H9 (cell line): ENCODE measurements around the gene METTL27. TPM values are rescaled to one million over a fixed set of nuclear protein-coding genes. Genes with fewer than 3 reads are reported as not detected.

Experiments
- DNase-seq: peaks from one replicate; pipeline ENCODE4 v3.0.0-alpha.2; 2017
- H2AFZ ChIP-seq: one replicate; pipeline ENCODE4 v1.6.1; 2013; ENCODE audit warnings: mild to moderate bottlenecking, low read length, control low read depth, moderate library complexity
- H2AK5ac ChIP-seq: 2 replicates; pipeline ENCODE4 v1.6.1; 2013; ENCODE audit warnings: low read length, control low read depth, mixed read lengths; ENCODE audit not compliant: insufficient read length
- H2BK120ac ChIP-seq: one replicate; pipeline ENCODE4 v1.6.1; 2013; ENCODE audit warnings: low read depth, mild to moderate bottlenecking, low read length, control low read depth, inconsistent platforms; ENCODE audit not compliant: poor library complexity, severe bottlenecking
- H2BK12ac ChIP-seq: 2 replicates; pipeline ENCODE4 v1.6.1; 2013; ENCODE audit warnings: low read length, control low read depth, mixed read lengths, low read depth; ENCODE audit not compliant: insufficient read length
- H2BK15ac ChIP-seq: 2 replicates; pipeline ENCODE4 v1.6.1; 2013; ENCODE audit warnings: low read depth, low read length, control low read depth
- H2BK20ac ChIP-seq: one replicate; pipeline ENCODE4 v1.6.1; 2013; ENCODE audit warnings: low read depth, mild to moderate bottlenecking, low read length, control low read depth, inconsistent platforms; ENCODE audit not compliant: poor library complexity, severe bottlenecking
- H2BK5ac ChIP-seq: 2 replicates; pipeline ENCODE4 v1.6.1; 2013; ENCODE audit warnings: low read length, control low read depth, mixed read lengths; ENCODE audit not compliant: insufficient read length
- H3K14ac ChIP-seq: 2 replicates; pipeline ENCODE4 v1.6.1; 2013; ENCODE audit warnings: low read length, control low read depth; ENCODE audit not compliant: insufficient read depth
- H3K18ac ChIP-seq: 2 replicates; pipeline ENCODE4 v1.6.1; 2013; ENCODE audit warnings: low read depth, mild to moderate bottlenecking, mixed read lengths, low read length, control low read depth; ENCODE audit not compliant: insufficient read length
- H3K23ac ChIP-seq: 2 replicates; pipeline ENCODE4 v1.6.1; 2013; ENCODE audit warnings: low read length, control low read depth, mixed read lengths, low read depth; ENCODE audit not compliant: insufficient read length
- H3K23me2 ChIP-seq: 2 replicates; pipeline ENCODE4 v1.6.1; 2013; ENCODE audit warnings: low read depth, mild to moderate bottlenecking, mixed read lengths, low read length, control low read depth; ENCODE audit not compliant: insufficient read length, poor library complexity, severe bottlenecking
- H3K27ac ChIP-seq: 2 replicates; pipeline ENCODE4 v1.5.1; 2013; ENCODE audit warnings: low read length, control low read depth, mixed read lengths, low read depth; ENCODE audit not compliant: insufficient read length
- H3K27me3 ChIP-seq: 2 replicates; pipeline ENCODE4 v1.6.1; 2013; ENCODE audit warnings: low read length, control low read depth, inconsistent platforms; ENCODE audit not compliant: insufficient read depth
- H3K4ac ChIP-seq: 2 replicates; pipeline ENCODE4 v1.6.1; 2013; ENCODE audit warnings: low read depth, mild to moderate bottlenecking, control low read depth, inconsistent platforms, low read length, moderate library complexity
- H3K4me1 ChIP-seq: 2 replicates; pipeline ENCODE4 v1.6.1; 2013; ENCODE audit warnings: low read length, control low read depth, inconsistent platforms; ENCODE audit not compliant: insufficient read depth
- H3K4me2 ChIP-seq: 2 replicates; pipeline ENCODE4 v1.6.1; 2013; ENCODE audit warnings: low read length, control low read depth, mixed read lengths; ENCODE audit not compliant: insufficient read length, insufficient read depth
- H3K56ac ChIP-seq: 2 replicates; pipeline ENCODE4 v1.6.1; 2013; ENCODE audit warnings: low read depth, mild to moderate bottlenecking, mixed read lengths, low read length, control low read depth; ENCODE audit not compliant: insufficient read length
- H3K79me1 ChIP-seq: 2 replicates; pipeline ENCODE4 v1.6.1; 2013; ENCODE audit warnings: low read depth, mild to moderate bottlenecking, moderate library complexity, low read length, control low read depth, inconsistent platforms; ENCODE audit not compliant: insufficient read depth, poor library complexity, severe bottlenecking
- H3K79me2 ChIP-seq: 2 replicates; pipeline ENCODE4 v1.6.1; 2013; ENCODE audit warnings: low read length, control low read depth, inconsistent platforms; ENCODE audit not compliant: insufficient read depth
- H3K9ac ChIP-seq: 2 replicates; pipeline ENCODE4 v1.6.1; 2013; ENCODE audit warnings: low read length, control low read depth, mixed read lengths; ENCODE audit not compliant: insufficient read length; ENCODE audit errors: extremely low read depth
- H3K9me3 ChIP-seq: one replicate; pipeline ENCODE4 v1.6.1; 2013; ENCODE audit warnings: low read depth, low read length, inconsistent platforms; ENCODE audit not compliant: control insufficient read depth
- H3T11ph ChIP-seq: one replicate; pipeline ENCODE4 v1.6.1; 2013; ENCODE audit warnings: mild to moderate bottlenecking, low read length, control low read depth, inconsistent platforms
- H4K20me1 ChIP-seq: one replicate; pipeline ENCODE4 v1.6.1; 2013; ENCODE audit not compliant: control insufficient read depth, insufficient read length, insufficient read depth
- H4K5ac ChIP-seq: 2 replicates; pipeline ENCODE4 v1.6.1; 2013; ENCODE audit warnings: low read depth, mild to moderate bottlenecking, mixed read lengths, low read length, control low read depth; ENCODE audit not compliant: insufficient read length
- H4K8ac ChIP-seq: replicated peaks from 2 replicates; pipeline ENCODE4 v1.6.1; 2013; ENCODE audit warnings: low read length, control low read depth, mixed read lengths, low read depth; ENCODE audit not compliant: insufficient read length
- H4K91ac ChIP-seq: 2 replicates; pipeline ENCODE4 v1.6.1; 2013; ENCODE audit warnings: low read depth, mild to moderate bottlenecking, moderate library complexity, mixed read lengths, low read length, control low read depth; ENCODE audit not compliant: insufficient read length
- H3K27ac Mint-ChIP-seq, 3 experiments: 2 replicates in 2 of 3; 3 replicates in 1 of 3; pipeline ENCODE4 v1.8.0; 2020 to 2021; ENCODE audit warnings: mixed read lengths in 3 of 3, mild to moderate bottlenecking in 1 of 3, moderate library complexity in 1 of 3
- H3K27me3 Mint-ChIP-seq: 2 replicates; pipeline ENCODE4 v1.8.0; 2021; ENCODE audit warnings: low read depth, mild to moderate bottlenecking, moderate library complexity, mixed read lengths
- H3K36me3 Mint-ChIP-seq, 3 experiments: 2 replicates in 2 of 3; 3 replicates in 1 of 3; pipeline ENCODE4 v1.8.0; 2020 to 2021; ENCODE audit warnings: low read depth in 3 of 3, mixed read lengths in 3 of 3; ENCODE audit not compliant: insufficient read depth in 1 of 3
- H3K4me1 Mint-ChIP-seq, 2 experiments: 2 replicates each; pipeline ENCODE4 v1.8.0; 2020; ENCODE audit warnings: mixed read lengths in 2 of 2
- H3K4me3 Mint-ChIP-seq, 2 experiments: 2 replicates in 1 of 2; 3 replicates in 1 of 2; pipeline ENCODE4 v1.8.0; 2020 to 2021; ENCODE audit warnings: mild to moderate bottlenecking in 2 of 2, mixed read lengths in 2 of 2, moderate library complexity in 1 of 2
- H3K9me3 Mint-ChIP-seq, 2 experiments: 2 replicates in 1 of 2; 3 replicates in 1 of 2; pipeline ENCODE4 v1.8.0; 2020; ENCODE audit warnings: mild to moderate bottlenecking in 2 of 2, mixed read lengths in 2 of 2, moderate library complexity in 1 of 2
- CTCF ChIP-seq: fragments of 200-600 bp; sonication (generic); conservative IDR thresholded peaks from 3 replicates; pipeline ENCODE4 v1.8.0; 2021; ENCODE audit warnings: antibody characterized with exemption, mild to moderate bottlenecking
- WGBS: extraction: QIAGEN DNeasy Blood & Tissue Kit; methylation state at CpG from one replicate; pipeline ENCODE4 v1.1.7; 2013; ENCODE audit warnings: missing lambda C conversion rate, low lambda C conversion rate, mixed read lengths; ENCODE audit not compliant: insufficient read length; ENCODE audit errors: extremely low coverage; 5-methylcytosine and 5-hydroxymethylcytosine counted together
- total RNA-seq: library from RNA; stranded (reverse); gene quantifications from 2 replicates; pipeline ENCODE4 v1.2.1, GENCODE V29; 2021

METTL27 gene
- total RNA-seq, 1 experiment from 2014 or later, result 13.5 TPM

GRCh38 chr7:73831834-73832651 lies 10.3 kb downstream of the METTL27 start:
- peaks cover 9% of the 10 kb centered on the region; the same call in 1 of the 2 replicates for H3K27me3 Mint-ChIP-seq
- peaks cover 59 to 66% of the 10 kb centered on the region in 2 experiments for H3K4me1 Mint-ChIP-seq
- Histone ChIP-seq H3K23me2 (peaks cover 9% of the 10 kb centered on the region), H2BK15ac (no peak overlapping the region), H3T11ph (no peak overlapping the region), H3K79me2 (no peaks in the 10 kb centered on the region), H2BK20ac (no peak overlapping the region), H3K9me3 (no peaks in the 10 kb centered on the region), H4K5ac (peak overlapping the region; percentile 60), H3K79me1 (no peaks in the 10 kb centered on the region), H4K8ac (no peak overlapping the region), H3K4ac (peak overlapping the region; percentile 31), H4K20me1 (no peaks in the 10 kb centered on the region), H2BK5ac (peak overlapping the region; percentile 2), H2BK12ac (peak overlapping the region; percentile 43), H2AFZ (no peak overlapping the region), H4K91ac (peak overlapping the region; percentile 61), H3K23ac (no peak overlapping the region), H3K56ac (no peak overlapping the region), H3K27ac (peak overlapping the region; percentile 63), H3K27me3 (no peaks in the 10 kb centered on the region), H3K14ac (peak overlapping the region; percentile 40), H3K18ac (peak overlapping the region; percentile 82), H2AK5ac (no peak overlapping the region), H3K4me1 (peaks cover 17% of the 10 kb centered on the region), H3K4me2 (peak overlapping the region; percentile 50), H3K9ac (peak overlapping the region; percentile 70), H2BK120ac (no peak overlapping the region)
- no CpG with 5 or more reads among the region's 16 CpGs for WGBS
- peak overlapping the region; percentile 80 to 99 (median 96); a peak in 6 of 7 replicates for H3K27ac Mint-ChIP-seq
- DNase-seq, result peak; percentile 95
- peaks cover 2 to 7% (median 5%) of the 10 kb centered on the region in 3 experiments; a peak in 4 of 7 replicates for H3K36me3 Mint-ChIP-seq
- TF ChIP-seq CTCF, result no peak
- H3K4me3 Mint-ChIP-seq, result peak overlapping the region; percentile 59 to 71
- H3K9me3 Mint-ChIP-seq, result peaks cover 0 to 4% of the 10 kb centered on the region in 2 experiments; a peak in 3 of 5 replicates
